ENCODE measurements around the gene GSX2.

The GSX2 gene

GRCh38 chr4:54082168-54082567, 17.8 kb upstream of the GSX2 start:
- no peaks in the 10 kb centered on the region for H3K9me3 ChIP-seq (ENCODE audit: insufficient read depth, low read depth, low read length)
- no peak overlapping the region for H3K9ac ChIP-seq (ENCODE audit: low read depth, low read length)
- no peaks in the 10 kb centered on the region for H3K36me3 ChIP-seq (ENCODE audit: insufficient read depth, low read depth, low read length)
- H3K27ac ChIP-seq (ENCODE audit: low read length) = no peak overlapping the region
- no peaks in the 10 kb centered on the region; the same call in 1 of the 2 replicates for H3K4me1 ChIP-seq (ENCODE audit: insufficient read depth, low read length)
- peaks cover 17% of the 10 kb centered on the region for H3K27me3 ChIP-seq (ENCODE audit: insufficient read depth, low read length)
- no peak overlapping the region for H3K4me3 ChIP-seq (ENCODE audit: low read length)

GRCh38 chr4:54085284-54085683, 14.7 kb upstream of the GSX2 start:
- Histone ChIP-seq H3K27me3 (ENCODE audit: insufficient read depth, low read length) (peaks cover 46% of the 10 kb centered on the region), H3K4me3 (ENCODE audit: low read length) (no peak overlapping the region), H3K9ac (ENCODE audit: low read depth, low read length) (no peak overlapping the region), H3K9me3 (ENCODE audit: insufficient read depth, low read depth, low read length) (no peaks in the 10 kb centered on the region), H3K4me1 (ENCODE audit: insufficient read depth, low read length) (no peaks in the 10 kb centered on the region), H3K27ac (ENCODE audit: low read length) (no peak overlapping the region), H3K36me3 (ENCODE audit: insufficient read depth, low read depth, low read length) (no peaks in the 10 kb centered on the region)

GRCh38 chr4:54089875-54090274, 10.1 kb upstream of the GSX2 start:
- Histone ChIP-seq H3K4me1 (ENCODE audit: insufficient read depth, low read length) (peaks cover 12% of the 10 kb centered on the region), H3K36me3 (ENCODE audit: insufficient read depth, low read depth, low read length) (no peaks in the 10 kb centered on the region), H3K4me3 (ENCODE audit: low read length) (no peak overlapping the region), H3K27me3 (ENCODE audit: insufficient read depth, low read length) (peaks cover 92% of the 10 kb centered on the region), H3K9me3 (ENCODE audit: insufficient read depth, low read depth, low read length) (no peaks in the 10 kb centered on the region), H3K9ac (ENCODE audit: low read depth, low read length) (no peak overlapping the region), H3K27ac (ENCODE audit: low read length) (no peak overlapping the region)

- Histone ChIP-seq H3K9ac (ENCODE audit: low read depth, low read length) (no peak overlapping the region), H3K27ac (ENCODE audit: low read length) (no peak overlapping the region), H3K4me3 (ENCODE audit: low read length) (no peak overlapping the region), H3K36me3 (ENCODE audit: insufficient read depth, low read depth, low read length) (no peaks in the 10 kb centered on the region), H3K9me3 (ENCODE audit: insufficient read depth, low read depth, low read length) (no peaks in the 10 kb centered on the region), H3K4me1 (ENCODE audit: insufficient read depth, low read length) (peaks cover 17% of the 10 kb centered on the region), H3K27me3 (ENCODE audit: insufficient read depth, low read length) (peaks cover 96% of the 10 kb centered on the region)
Measured at GRCh38 chr4:54090404-54090803, 9.6 kb upstream of the GSX2 start.

GRCh38 chr4:54090804-54091623, 8.9 kb upstream of the GSX2 start:
- Histone ChIP-seq H3K9ac (ENCODE audit: low read depth, low read length) (no peak overlapping the region), H3K36me3 (ENCODE audit: insufficient read depth, low read depth, low read length) (no peaks in the 10 kb centered on the region), H3K27me3 (ENCODE audit: insufficient read depth, low read length) (peaks cover 98% of the 10 kb centered on the region), H3K4me3 (ENCODE audit: low read length) (peak overlapping the region; percentile 71), H3K27ac (ENCODE audit: low read length) (no peak overlapping the region), H3K9me3 (ENCODE audit: insufficient read depth, low read depth, low read length) (no peaks in the 10 kb centered on the region), H3K4me1 (ENCODE audit: insufficient read depth, low read length) (peaks cover 23% of the 10 kb centered on the region)

GRCh38 chr4:54091637-54092404, 8.1 kb upstream of the GSX2 start:
- no peaks in the 10 kb centered on the region for H3K36me3 ChIP-seq (ENCODE audit: insufficient read depth, low read depth, low read length)
- H3K4me3 ChIP-seq (ENCODE audit: low read length) = peak overlapping the region; percentile 71
- H3K27me3 ChIP-seq (ENCODE audit: insufficient read depth, low read length) = peaks cover 98% of the 10 kb centered on the region
- H3K9ac ChIP-seq (ENCODE audit: low read depth, low read length) = no peak overlapping the region
- no peaks in the 10 kb centered on the region for H3K9me3 ChIP-seq (ENCODE audit: insufficient read depth, low read depth, low read length)
- no peak overlapping the region for H3K27ac ChIP-seq (ENCODE audit: low read length)
- H3K4me1 ChIP-seq (ENCODE audit: insufficient read depth, low read length) = peaks cover 27% of the 10 kb centered on the region

GRCh38 chr4:54092405-54093323, 7.3 kb upstream of the GSX2 start:
- Histone ChIP-seq H3K9ac (ENCODE audit: low read depth, low read length) (no peak overlapping the region), H3K4me3 (ENCODE audit: low read length) (peak overlapping the region; percentile 71), H3K27me3 (ENCODE audit: insufficient read depth, low read length) (peaks cover 98% of the 10 kb centered on the region), H3K36me3 (ENCODE audit: insufficient read depth, low read depth, low read length) (no peaks in the 10 kb centered on the region), H3K27ac (ENCODE audit: low read length) (no peak overlapping the region), H3K9me3 (ENCODE audit: insufficient read depth, low read depth, low read length) (no peaks in the 10 kb centered on the region), H3K4me1 (ENCODE audit: insufficient read depth, low read length) (peaks cover 27% of the 10 kb centered on the region)

- Histone ChIP-seq H3K27me3 (ENCODE audit: insufficient read depth, low read length) (peaks cover 98% of the 10 kb centered on the region), H3K4me1 (ENCODE audit: insufficient read depth, low read length) (peaks cover 31% of the 10 kb centered on the region), H3K9ac (ENCODE audit: low read depth, low read length) (no peak overlapping the region), H3K27ac (ENCODE audit: low read length) (no peak overlapping the region), H3K36me3 (ENCODE audit: insufficient read depth, low read depth, low read length) (no peaks in the 10 kb centered on the region), H3K4me3 (ENCODE audit: low read length) (peak overlapping the region; percentile 34; the same call in 1 of the 2 replicates), H3K9me3 (ENCODE audit: insufficient read depth, low read depth, low read length) (no peaks in the 10 kb centered on the region)
Measured at GRCh38 chr4:54093324-54094240, 6.4 kb upstream of the GSX2 start.

GRCh38 chr4:54094451-54094850, 5.5 kb upstream of the GSX2 start:
- Histone ChIP-seq H3K9ac (ENCODE audit: low read depth, low read length) (no peak overlapping the region), H3K27ac (ENCODE audit: low read length) (no peak overlapping the region), H3K27me3 (ENCODE audit: insufficient read depth, low read length) (peaks cover 100% of the 10 kb centered on the region), H3K36me3 (ENCODE audit: insufficient read depth, low read depth, low read length) (no peaks in the 10 kb centered on the region), H3K4me3 (ENCODE audit: low read length) (peak overlapping the region; percentile 34; the same call in 1 of the 2 replicates), H3K4me1 (ENCODE audit: insufficient read depth, low read length) (peaks cover 40% of the 10 kb centered on the region), H3K9me3 (ENCODE audit: insufficient read depth, low read depth, low read length) (no peaks in the 10 kb centered on the region)

GRCh38 chr4:54095110-54095825, 4.7 kb upstream of the GSX2 start:
- Histone ChIP-seq H3K27me3 (ENCODE audit: insufficient read depth, low read length) (peaks cover 100% of the 10 kb centered on the region), H3K4me1 (ENCODE audit: insufficient read depth, low read length) (peaks cover 42% of the 10 kb centered on the region)

More at GRCh38 chr4:54095110-54095825, 4.7 kb upstream of the GSX2 start:
- Histone ChIP-seq H3K9ac (ENCODE audit: low read depth, low read length) (no peak overlapping the region), H3K27ac (ENCODE audit: low read length) (no peak overlapping the region), H3K36me3 (ENCODE audit: insufficient read depth, low read depth, low read length) (no peaks in the 10 kb centered on the region), H3K9me3 (ENCODE audit: insufficient read depth, low read depth, low read length) (no peaks in the 10 kb centered on the region), H3K4me3 (ENCODE audit: low read length) (peak overlapping the region; percentile 45; the same call in 1 of the 2 replicates)

Measured in iPS-20b (cell line).